HT-29 (cell line): Measurements from ENCODE around the gene SCD5. TPM values are rescaled to one million over a fixed set of nuclear protein-coding genes. Genes with fewer than 3 reads are reported as not detected.

Source experiments
- DNase-seq: peaks from one replicate; pipeline ENCODE4 v3.0.0-alpha.2; 2015; ENCODE audit warnings: low spot score
- total RNA-seq: library from RNA; depleted of rRNA; stranded (reverse); fragments of >200 nt; shearing (Covaris generic); gene quantifications from 2 replicates; pipeline ENCODE4 v1.2.3, GENCODE V29; 2014

SCD5 gene
- total RNA-seq, 1 experiment from 2014 or later = 0.13 TPM

DNA sequence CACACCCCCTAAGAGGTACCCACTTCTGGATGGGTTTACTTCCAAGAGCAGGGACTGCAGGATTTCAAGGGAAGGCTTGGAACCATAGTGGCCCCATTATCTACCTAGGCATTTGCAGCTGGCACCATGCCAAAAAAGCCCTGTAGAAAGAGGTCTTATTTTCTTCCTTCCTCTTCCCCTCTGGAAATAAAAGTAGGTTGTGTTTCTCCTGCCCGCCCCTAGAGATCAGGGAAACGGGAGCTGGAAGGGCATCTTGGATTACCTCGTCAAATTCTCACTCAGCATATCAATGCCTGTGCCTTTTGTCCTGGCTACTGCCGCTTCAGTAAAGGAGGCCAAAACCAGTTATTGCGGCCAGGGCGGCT, 1.6 kb downstream of the SCD5 start:
- no peak for DNase-seq

DNA sequence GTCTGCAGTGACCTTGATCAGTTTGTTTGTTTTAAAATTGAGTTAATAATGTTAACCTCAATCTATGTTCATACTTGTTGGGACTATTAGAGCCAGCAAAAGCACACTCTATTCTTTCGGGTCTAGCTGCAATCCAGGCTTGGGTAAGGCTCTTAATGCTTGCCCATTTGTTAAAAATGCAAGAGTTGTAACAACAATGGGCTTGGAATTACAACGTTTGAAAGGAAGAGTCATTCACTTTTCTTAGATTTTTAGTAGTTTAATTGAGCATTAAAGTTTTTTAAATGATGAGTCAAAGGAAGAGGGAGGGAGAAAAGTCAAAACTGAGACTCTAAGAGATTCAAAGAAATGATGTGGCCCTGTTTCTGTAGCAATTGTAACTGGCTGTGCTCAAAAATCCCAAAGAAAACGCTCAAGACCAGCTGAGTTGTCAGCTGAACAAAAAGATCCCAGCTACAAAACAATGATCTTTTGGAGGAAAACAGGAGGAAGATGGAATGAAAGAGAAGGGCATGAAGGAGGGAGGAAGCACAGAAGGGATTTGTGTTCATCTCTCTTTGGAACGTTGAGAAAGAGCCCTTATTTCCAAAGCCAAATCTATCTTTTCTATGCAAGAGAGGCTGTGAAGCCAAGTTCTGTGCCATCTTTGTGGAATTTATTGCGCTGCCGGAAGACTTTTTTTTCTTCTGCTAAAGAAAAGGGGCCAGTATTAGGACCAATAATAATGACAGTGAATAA, 5.5 kb downstream of the SCD5 start:
- DNase-seq = no peak

DNA sequence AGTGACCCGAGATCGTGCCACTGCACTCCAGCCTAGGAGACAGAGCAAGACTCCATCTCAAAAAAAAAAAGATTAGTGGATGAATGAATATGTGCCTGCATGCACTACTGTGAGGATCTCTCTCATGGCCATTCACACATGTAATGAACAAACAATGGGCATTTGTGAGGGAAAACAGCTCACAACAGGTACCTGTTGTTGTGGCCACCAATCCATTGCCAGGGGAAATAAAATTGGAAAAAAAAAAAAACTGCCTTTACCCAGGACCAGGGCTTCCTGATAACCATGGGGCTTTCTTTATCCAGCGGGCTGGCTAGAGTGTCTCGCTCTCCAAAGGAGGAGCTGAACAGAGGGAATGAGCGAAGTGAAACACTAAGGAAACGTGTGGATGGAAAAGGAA, 7.4 kb downstream of the SCD5 start:
- DNase-seq = no peak

DNA sequence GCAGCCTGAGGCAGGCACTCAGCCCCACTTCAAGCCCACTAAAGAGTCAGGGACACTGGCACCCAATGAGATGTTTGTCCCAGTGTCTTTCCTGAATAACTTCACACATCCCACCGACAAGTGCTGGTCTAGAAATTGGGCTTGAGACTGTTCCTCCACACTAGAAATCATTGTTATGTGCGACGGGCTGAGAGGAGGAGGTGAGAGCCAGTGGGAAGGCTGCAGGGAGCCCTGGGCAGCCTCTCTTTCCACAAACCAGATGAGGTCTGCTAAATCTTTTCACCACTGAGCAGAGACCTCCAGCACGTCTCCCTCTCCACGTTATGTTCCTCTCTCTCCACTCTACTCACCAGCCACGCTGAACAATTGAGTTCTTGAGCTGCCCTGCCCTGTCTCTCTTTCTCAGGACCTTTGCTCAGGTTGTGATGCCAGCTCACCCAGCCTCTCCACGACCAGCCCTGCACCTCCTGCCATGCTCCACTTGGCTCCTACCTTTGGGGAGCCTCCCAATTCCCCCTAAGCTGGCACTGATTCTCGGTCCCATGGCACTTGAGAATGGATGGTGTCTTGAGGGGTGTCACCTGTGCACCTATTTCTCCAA, 8.4 kb downstream of the SCD5 start:
- no peak for DNase-seq

DNA sequence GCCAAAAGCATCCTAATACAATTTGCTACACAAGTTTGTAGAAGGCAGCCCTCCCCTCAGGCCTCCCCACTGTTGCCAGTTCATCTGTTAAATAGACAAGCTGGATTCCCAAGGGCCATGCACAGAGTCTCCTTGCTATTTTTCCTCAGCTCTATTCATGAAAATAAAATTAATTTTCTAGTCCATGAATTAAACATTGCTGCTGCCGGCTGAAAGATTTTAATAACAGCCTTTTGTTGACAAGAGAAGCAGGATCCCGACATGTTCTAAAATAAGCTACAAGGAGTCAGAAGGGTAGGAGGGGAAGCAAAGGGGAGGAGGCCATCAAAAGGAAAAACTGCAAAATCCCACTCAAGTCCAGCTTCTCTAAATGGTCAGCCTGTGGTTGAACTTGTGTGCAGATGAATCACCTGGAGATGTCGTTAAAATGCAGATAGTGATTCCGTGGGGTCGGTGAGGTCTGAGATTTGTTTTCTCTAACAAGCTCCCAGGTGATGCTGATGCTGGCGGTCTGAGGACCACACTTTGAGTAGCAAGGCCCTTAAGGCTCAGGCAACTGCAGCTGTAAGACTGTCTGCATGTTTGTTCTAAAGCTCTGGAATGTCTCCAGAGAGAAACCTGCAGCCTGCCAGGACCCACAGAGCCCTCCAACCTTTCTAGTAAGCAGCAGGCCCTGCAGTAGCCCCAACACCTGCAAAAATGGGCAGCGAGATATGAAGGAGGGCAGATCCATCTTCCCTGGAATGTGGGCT, 9.4 kb downstream of the SCD5 start:
- no peak for DNase-seq

DNA sequence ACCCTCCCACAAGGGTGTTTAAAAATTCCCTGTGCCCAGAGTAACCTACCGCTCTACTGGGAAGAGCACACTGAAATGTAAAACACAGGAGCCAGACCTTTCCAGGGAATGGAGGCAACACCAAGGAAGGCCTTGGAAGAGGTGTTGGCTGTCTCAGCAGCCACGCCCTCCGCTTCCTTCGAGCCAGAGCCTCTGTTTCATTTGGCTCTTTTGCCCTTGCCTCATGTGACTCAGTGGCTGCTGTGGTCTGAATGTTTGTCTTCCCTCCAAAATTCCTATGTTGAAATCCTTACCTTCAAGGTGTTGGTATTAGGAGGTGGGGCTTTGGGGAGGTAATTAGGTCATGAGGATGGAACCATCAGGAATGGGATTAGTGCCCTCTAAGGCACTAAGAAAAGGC, 11.3 kb downstream of the SCD5 start:
- no peak for DNase-seq

DNA sequence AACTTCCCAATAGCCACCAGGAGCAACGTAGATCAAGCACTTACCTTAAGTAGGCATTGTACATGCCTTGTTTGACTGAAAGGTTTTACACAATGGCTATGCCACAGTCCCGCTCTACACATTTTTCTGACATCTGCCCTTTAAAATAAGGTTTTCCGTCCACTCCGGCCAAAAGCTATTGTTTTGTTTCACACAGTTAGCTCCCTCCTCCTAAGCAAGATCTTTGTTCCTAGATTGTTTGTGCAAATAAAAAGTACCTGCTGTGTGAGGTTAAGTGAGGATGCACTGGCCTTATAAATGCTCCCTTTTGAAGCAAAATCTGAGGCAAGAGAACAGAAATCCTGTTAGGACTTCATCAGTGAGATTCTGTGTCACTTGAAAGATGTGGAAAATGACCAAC, 11.8 kb downstream of the SCD5 start:
- no peak for DNase-seq

DNA sequence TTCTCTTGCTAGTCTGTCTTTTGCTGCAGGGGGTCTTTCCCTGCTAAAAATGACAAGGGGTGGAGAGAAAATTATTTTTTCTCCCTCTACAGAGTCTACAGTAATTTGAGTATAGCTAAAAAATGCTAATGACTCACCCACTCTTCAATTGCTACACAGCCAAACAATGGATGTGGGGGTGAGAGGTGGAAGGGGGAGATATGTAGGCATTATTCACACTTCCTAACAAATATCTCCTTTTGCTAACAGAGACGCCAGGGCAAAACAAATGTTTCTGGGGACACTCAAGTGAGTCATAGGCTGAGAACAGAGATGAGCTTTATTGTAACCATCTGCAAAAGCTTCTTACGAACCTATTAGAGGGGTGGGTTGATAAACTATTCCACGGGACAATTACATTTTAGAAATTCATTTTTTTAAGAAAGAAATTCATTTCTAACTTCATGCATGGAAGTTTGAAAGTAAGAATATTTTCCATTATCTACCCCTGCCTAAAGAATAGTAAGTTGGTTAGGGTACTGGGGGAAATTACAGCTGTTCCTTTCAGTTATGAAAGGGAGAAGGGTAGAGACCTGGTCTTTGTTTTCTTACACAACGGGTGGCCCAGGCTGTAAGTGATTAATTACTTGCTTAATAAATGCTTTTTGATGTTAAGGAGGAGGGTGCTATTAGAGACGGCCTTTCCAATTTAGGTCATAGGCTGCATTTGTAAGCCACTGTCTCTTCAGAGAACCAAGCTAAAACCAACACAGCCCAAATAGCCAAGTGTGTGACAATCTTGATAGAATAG, 12.8 kb downstream of the SCD5 start:
- no peak for DNase-seq

DNA sequence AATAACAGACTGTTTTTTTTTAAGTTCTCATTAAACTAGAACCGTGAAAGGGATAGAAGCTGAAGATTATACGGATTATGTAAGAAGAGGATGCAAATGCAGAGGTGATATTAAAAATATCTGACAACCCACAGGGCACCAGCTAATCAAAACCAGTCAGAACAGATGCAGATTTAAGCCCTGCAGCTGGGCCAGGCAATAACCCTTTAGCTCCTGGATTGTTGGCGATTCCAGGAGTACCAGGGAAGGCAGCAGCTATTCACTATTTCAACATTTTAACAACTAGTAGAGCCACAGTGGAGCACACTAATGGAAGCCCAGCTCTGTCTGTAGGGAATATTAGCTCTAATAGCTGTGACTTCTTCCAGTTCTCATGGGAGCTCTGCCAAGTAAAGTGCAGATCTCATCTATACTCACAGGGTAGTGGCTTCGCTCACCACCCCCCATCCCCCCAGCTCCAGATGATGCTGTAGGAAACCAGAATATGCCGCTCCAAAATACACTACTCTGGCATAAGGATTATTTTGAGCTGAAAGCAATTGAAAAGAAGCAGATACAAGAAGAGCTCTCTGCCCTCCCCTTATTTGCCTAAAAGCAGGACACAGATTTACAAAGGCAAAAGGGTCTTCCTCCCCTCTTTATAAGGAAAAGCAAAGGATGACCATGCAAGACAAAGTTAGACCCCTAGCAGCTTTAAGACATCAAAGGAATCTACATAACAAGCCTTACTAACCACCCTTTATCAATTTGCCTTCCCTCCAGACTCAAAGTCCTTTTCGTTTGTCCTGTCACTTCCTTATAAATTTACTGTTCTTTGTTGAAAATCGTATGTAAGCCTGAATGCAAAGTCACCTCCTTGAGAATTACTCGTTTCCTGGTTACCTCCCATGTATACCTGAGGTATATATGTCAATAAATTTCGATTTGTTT, 13.7 kb downstream of the SCD5 start:
- no peak for DNase-seq

DNA sequence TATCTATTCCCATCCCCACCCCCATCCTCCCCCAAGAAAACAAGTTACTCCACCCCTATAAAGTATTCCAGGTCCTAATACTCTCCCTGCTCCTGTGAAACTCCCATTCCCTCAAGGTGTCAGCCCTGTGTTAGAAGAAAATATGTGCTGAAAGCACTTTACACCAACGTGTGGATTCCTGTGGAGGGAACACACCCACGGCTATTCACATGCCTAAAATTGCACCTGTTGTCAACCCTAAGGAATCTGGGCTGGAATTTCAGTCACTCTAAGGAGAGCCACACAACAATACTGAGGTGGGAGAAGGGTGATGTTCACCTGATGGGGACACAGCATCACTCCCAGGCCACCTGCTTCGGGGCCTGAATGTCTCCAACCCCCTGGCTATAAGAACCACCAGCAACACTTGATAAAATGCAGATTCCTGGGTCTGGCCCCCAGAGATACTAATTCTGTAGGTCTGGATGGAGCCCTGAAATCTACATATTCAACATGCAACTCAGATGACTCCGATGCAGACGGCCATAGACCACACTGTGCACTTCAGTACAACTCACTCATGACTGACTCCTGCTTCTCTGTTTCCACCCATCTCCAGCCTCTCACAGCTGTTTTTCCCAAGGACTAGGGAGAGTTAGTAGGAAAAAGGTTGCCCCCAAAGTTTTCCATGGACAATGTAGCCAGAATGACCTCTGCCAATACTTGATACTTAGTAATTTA, 15.8 kb downstream of the SCD5 start:
- DNase-seq = no peak

DNA sequence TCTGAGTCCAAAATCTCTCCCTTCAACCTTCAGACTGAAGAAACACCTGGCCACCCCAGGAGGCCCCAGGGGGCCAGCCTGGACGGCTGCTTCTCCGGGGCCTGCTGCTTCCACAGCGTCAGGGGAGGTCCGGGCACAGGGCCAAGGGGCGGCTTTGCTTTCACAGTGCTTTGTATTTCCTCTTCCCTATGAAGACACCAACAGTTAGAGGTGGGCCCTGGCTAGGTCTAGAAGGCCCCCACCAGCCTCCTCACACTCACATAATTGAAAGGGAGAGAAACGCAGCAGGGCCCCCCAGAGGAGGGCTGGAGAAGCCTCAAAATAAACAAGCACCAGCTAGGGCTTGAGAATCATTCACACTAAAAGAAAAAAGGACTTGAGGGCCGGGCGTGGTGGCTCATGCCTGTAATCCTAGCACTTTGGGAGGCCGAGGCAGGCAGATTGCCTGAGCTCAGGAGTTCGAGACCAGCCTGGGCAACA, 17.8 kb downstream of the SCD5 start:
- DNase-seq = peak; percentile 12

DNA sequence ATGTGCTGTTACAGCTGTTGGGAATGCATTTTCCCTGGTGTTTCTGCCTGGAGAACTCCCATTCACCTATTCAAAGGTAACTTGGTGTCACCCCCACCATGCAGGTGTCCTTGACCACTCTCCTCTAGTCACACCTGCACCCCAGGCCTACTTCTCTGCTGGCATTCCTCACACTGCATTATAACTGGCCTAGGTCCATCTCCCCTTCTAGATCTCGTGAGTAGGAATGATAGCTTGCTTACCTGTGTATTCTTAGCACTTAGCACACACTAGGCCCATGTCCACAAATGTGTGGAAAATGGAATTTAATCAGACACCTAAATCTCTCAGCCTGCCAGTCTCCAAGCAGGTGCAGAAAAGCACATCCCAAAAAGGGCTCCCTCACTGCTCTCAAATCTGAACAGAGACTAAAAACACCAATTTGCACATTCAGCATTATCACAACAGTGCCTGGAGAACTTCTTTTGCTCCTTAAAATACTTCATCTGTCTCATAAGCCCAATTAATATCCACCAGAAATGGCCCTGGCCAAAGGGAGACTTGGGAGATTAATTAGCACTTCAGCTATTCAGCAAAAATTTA, 18.3 kb downstream of the SCD5 start:
- DNase-seq = no peak

DNA sequence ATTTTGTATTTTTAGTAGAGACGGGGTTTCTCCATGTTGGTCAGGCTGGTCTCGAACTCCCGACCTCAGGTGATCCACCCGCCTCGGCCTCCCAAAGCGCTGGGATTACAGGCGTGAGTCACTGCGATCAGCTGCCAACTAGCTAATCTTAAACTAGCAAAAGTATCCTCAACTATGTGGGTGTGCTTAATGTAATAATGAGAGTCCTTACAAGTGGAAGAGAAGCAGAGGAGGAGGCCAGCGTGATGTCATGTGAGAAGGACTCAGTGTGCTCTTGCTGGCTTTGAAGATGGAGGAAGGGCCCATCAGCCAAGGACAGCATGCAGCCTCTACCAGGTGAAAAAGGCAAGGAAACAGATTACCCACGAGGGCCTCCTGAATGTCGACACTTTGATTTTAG, 19.6 kb downstream of the SCD5 start:
- no peak for DNase-seq

DNA sequence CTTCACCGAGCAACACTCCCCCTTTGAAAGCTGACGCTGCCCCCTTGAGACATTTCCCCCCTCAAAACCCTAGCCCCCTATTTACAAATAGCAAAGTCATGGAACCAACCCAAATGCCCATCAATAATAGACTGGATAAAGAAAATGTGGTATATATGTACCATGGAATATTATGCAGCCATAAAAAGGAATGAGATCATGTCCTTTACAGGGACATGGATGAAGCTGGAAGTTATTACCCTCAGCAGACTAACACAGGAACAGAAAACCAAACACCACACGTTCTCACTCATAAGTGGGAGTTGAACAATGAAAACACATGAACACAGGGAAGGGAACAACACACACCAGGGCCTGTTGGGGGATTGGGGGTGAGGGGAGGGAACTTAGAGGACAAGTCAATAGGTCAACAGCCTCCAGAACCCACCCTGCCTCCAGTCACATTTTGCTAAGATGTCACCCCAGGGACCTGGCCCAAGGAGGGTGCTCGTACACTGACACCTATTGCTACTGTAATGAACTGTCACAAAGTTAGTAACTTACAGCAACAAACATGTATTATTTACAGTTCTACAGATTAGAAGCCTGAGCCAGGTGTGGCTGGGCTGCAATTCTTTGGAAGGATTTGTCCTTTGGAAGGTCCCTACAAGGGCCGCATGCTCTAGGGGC, 20.6 kb downstream of the SCD5 start:
- DNase-seq = no peak

DNA sequence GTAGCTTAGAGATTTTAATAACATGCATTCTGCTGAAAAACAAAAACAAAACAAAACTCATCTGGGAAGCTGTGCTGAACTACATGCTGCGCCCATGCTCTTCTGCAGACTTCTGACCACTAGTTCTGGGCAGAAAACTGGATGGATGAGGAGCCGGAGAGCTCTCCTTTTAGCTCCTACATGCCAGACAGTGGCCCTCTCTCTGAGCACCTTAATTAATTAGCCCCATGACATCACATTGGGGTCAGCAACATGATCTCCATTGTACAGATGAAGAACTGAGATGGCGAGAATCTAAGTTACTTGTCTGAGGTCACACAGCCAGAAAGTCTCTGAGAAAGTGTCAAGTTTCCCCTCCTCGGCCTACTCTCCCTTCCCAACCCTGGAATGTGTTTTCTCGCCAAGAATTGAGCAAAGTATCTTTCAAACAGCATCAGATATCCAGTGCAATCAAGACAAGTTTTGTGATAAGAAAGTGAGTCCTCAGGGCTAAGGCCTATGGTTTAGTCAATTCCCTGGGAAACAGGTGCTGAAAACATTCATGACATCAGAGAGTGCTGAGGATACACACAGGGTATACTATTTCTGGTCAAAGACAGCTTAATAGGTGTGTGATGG, 21.6 kb downstream of the SCD5 start:
- DNase-seq = no peak

DNA sequence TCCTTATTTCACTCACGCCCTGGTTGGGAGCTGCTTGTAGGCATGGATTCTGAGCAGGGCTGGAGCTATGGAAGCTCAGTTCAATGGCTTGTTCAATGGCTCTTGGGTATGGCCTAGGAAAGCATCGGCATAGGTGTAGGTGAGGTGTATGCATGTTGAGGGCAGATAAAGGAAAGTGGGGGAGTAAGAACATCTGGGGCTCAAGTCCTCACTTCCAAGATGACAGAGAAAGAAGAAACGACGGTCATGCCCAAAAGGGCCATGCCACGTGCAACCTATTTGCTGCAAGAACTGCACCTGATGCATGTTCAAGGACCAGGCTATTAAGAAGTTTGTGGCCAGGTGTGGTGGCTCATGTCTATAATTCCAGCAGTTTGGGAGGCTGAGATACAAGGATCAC, 23.4 kb downstream of the SCD5 start:
- DNase-seq = no peak

DNA sequence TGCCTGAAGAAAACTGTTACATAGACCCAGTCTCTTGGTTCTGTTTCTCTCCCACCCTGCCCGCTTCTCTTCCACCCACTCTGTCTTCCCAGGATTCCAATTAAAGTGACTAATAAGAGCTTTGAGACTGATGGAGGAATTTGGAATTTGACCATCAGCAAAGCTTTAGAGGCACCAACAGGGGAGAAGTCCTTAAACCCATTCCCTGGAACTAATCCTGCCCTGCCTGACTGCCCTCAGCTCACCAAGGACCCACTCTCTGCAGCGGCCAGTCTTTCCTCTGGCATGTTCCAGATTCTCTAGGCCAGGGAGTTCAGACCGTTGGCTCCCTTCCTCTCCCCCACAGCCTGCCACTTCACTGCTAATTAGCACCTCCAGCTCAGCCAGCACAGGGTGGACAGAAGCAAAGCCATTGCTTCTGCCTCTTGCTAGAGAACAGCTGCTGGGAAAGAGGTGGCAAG, 23.9 kb downstream of the SCD5 start:
- no peak for DNase-seq

DNA sequence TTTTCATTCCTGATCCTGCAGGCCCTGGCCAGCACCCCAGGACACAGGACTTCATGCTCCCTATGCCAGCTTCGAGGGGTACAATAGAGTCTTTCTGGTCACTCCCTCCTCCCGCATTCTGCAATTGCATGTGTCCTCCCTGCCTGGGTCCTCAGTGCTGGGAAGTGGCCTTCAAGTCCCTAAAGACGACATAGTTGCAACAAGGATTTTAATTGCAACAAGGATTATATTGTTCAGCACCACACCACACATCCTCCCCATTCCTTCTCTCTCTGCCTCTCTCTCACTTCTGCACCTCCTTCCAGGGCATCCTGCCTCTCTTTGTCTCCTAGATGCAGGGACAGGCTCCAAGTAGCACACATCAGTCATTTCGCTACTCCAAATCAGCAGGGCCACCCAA, 25.5 kb downstream of the SCD5 start:
- no peak for DNase-seq

DNA sequence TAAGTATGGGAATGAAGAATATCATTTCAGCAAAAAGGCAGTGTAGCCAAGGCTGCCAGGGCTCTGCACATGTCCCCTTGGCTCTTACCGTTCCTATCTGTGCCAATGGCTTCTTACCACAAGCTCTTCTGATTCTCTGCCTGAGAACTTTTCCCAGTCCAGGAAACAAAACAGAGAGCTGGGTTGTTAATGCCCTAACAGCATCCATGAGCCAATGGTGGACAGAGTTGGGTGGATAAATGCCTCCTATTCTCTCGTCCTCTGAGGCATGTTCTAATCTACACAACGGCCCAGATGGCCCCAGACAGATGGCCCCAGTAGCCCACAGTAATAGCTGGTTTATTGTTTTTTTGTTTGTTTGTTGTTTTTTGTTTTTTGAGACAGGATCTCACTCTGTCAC, 28.0 kb downstream of the SCD5 start:
- no peak for DNase-seq
